B cell (primary cell): ENCODE measurements around the gene HES5.

Source experiments
- CTCF ChIP-seq: fragments of 200-600 bp; IDR thresholded peaks from one replicate; pipeline ENCODE4 v1.8.0; 2022; ENCODE audit warnings: antibody characterized with exemption, mild to moderate bottlenecking
- EZH2 ChIP-seq: IDR thresholded peaks from 2 replicates; pipeline ENCODE4 v1.6.1; 2012; ENCODE audit warnings: borderline replicate concordance, low read depth, mild to moderate bottlenecking, moderate library complexity, low read length; ENCODE audit not compliant: insufficient read depth, poor library complexity, severe bottlenecking

GRCh38 chr1:2566101-2567045, 36.3 kb upstream of the HES5 start:
- TF ChIP-seq CTCF (no peak), EZH2 (no peak)
